H1 (cell line): ENCODE results near the gene TMTC2. TPM values are rescaled to one million over a fixed set of nuclear protein-coding genes. Genes with fewer than 3 reads are reported as not detected.

ENCODE experiments used
- BCL11A ChIP-seq, 2 experiments: IDR thresholded peaks; one replicate each; pipeline ENCODE4 v1.6.1; 2011; ENCODE audit warnings: low read depth in 2 of 2, low read length in 2 of 2, mild to moderate bottlenecking in 2 of 2
- HDAC6 ChIP-seq: IDR thresholded peaks from one replicate; pipeline ENCODE4 v1.7.1; 2012; ENCODE audit warnings: low read depth, mild to moderate bottlenecking, inconsistent platforms, low read length, moderate library complexity
- KDM1A ChIP-seq: fragments of 200-600, 300-600 bp; sonication (generic); IDR thresholded peaks from 2 replicates; pipeline ENCODE4 v1.7.1; 2016; ENCODE audit warnings: mild to moderate bottlenecking, low read length, borderline replicate concordance
- RNF2 ChIP-seq: fragments of 200-900, 300-1000 bp; sonication (generic); IDR thresholded peaks from 2 replicates; pipeline ENCODE4 v1.7.1; 2016; ENCODE audit warnings: borderline replicate concordance, low read depth, mild to moderate bottlenecking, antibody characterized with exemption, low read length; ENCODE audit not compliant: poor library complexity, severe bottlenecking; ENCODE audit errors: missing control alignments
- TAF7 ChIP-seq: optimal IDR thresholded peaks from 2 replicates; pipeline ENCODE3; 2011; ENCODE audit warnings: low read depth, mild to moderate bottlenecking, inconsistent platforms, low read length, moderate library complexity, borderline replicate concordance
- polyA plus RNA-seq, 7 experiments: library from polyadenylated mRNA; depleted of rRNA in 3 of 7; stranded (reverse) in 5 of 7; unstranded in 2 of 7; fragments of >200 nt in 5 of 7; fragments of 200-250 nt in 2 of 7; gene quantifications; 1 replicate in 5 of 7; 2 replicates in 1 of 7; 4 replicates in 1 of 7; pipeline versions ENCODE4 v1.2.1 to v1.2.3, GENCODE V29; 2011 to 2013; ENCODE audit warnings: missing spikeins in 2 of 7, mixed read lengths in 2 of 7
- total RNA-seq: library from RNA; stranded (reverse); fragmentation: NEBNext Ultra II Directional; extraction: Animal tissue kit (Norgen Biotek cat#: 25700); gene quantifications from 2 replicates; pipeline ENCODE4 v1.2.1, GENCODE V29; 2021

Gene TMTC2
- total and polyA plus RNA-seq, 2 of the 8 experiments (the other 6 are each of a cell fraction or from before 2014, with no cell fraction given): 2.3 to 3.9 TPM

DNA sequence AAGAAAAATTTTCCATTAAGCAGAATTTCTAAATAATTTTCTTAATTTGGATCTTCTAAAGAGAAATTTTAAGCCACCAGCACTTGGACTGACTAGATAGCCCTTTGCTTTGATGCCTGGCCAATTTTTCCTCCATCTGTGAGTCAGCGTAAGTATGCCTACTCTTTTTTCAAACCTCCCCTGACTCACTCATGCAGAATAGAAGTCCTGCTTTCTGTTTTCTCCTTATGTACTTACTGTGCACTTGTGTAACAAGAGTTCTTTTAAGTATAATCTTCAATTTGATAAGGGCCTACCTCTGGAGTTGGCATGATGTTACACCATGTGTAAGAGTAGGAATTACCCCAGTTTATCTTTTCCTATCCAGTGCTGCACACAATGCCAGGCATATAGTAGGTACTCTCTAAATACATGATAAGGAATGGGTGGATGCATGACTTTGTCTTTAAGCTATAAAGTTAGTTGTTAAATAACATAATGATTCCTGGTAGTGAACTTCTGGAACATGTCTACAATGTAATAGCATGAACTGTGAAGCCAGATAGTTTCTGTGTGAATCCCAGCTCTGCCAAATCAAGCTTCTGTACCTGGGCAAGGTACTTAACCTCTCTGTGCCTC is 329.6 kb downstream of the TMTC2 start (continued):
- TF ChIP-seq HDAC6: no peak
- TF ChIP-seq BCL11A (IDR thresholded peaks at IDR 0.05; ENCODE audit: low read depth in 2 of 2, low read length in 2 of 2): no peak
- no peak for TF ChIP-seq KDM1A
- TF ChIP-seq RNF2: no peak
- TF ChIP-seq TAF7: no peak
